GM19351 (cell line): ENCODE results near the gene ABCC1.

Experiments used
- ATAC-seq: cut with Tn5 transposase; IDR thresholded peaks from one replicate; pipeline ENCODE4 v1.9.1; 2021; ENCODE audit warnings: mild to moderate bottlenecking, moderate library complexity; ENCODE audit not compliant: unreplicated experiment

ABCC1 gene

DNA sequence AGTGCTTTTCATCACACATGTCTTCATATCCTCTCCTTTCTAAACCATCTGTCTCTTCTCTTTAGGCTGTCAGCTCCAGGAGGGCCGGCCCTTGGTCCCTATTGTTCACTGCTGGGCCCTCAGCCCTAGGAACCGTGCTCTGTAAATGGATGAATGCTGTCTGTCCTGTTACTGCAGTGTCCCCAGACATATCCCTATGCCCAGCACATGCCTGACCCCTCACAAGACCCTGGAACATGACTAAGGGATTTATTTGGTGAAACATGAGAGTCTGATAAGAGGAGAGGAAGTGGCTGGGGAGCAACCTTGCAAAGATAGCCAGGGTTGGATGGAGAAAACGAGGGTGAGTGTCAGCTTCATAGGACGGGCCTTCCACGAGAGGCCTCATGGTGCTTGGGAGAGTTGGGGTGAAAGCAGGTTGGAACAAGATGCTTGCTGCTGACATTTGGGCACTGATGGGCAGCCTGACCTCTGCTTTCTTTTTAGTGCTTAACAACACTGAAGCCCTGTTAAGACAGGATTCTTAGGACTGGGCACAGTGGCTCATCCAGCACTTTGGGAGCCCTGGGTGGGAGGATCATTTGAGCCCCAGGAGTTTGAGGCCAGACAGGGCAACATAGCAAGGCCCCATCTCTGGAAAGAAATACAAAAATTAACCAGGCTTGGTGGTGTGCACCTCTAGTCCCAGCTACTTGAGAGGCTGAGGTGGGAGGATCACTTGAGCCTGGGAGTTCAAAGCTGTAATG lies 39.0 kb downstream of the ABCC1 start:
- no peak for ATAC-seq

GRCh38 chr16:15990902-15991301 lies 41.5 kb downstream of the ABCC1 start:
- ATAC-seq, result no peak

GRCh38 chr16:15993128-15993527 lies 43.7 kb downstream of the ABCC1 start:
- no peak for ATAC-seq

DNA sequence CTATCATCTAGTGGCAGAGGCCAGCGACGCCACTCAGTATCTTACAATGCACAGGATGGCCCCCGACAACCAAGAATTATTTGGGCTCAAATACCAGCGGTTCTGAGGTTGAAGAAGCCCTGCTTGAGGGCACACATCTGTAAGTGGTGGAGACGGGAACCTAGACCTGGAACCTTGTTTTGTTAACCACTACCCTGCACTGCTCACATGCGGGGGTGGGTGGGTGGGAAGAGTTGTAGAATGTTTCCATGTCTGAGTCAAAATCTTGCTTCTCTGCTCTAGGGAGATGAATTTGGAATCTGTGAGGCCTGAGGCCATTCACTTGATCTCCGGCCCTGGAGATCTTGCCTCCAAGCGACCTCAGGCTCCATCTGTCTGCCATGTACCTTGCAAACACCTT lies 44.1 kb downstream of the ABCC1 start:
- ATAC-seq, result no peak

DNA sequence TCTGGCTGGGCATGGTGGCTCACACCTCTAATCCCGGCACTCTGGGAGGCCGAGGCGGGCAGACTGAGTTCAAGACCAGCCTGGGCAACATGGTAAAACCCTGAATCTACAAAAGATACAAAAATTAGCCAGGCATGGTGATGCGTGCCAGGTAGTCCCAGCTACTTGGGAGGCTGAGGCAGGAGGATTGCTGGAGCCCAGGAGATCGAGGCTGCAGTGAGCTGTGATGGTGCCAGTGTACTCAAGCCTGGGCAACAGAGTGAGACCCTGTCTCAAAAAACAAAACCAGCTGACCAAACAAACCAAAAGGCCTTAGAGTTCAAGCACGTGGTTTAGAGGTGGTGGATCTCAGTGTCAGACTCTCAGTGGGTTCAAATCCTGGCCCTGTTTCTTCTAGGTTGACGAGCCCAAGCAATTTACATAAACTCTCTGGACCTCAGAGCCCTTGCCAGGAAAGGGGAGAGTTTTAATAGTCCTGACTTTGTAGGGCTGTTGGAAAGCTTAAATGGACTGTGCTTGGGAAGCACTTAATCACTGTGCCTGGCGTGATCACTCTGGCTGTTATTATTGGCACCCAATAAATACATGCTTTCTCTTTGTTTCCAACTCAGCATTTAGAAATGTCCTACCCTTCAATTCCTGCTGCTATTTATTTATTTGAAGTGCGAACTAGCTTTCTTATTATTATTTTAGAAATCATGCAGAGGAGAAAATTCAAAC lies 44.7 kb downstream of the ABCC1 start:
- no peak for ATAC-seq

DNA sequence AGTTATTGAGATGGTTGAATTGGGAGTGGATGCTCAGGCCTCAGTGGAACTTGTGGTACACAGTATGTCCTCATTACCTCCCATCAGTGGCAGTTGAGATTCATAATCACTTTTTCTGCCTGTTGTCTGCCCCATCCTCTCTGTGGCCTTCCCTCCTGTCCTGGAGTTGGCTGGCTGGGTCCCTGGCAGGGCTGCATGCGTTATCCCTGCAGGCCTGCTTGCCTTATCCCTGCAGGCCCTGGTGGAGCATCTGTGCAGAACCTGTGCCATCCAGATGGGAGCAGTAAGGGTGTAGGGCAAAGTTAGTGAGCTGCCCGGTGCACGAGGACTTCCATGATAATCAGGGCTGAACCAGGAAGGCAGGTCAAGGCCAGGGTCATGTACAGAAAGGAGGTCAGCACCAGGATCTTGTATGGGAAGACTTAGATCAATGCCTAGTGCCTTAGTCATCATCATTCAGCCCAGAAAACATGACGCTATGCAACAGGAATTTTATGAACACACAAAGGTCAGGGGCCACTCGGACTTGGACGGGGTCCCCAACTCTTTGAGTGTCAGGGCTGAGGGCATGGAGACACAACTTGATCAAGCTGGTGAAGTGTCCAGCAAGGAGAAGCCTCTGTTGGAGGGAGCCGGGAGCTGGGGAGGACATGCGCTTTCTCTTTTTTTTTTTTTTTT lies 47.2 kb downstream of the ABCC1 start:
- ATAC-seq, result no peak

DNA sequence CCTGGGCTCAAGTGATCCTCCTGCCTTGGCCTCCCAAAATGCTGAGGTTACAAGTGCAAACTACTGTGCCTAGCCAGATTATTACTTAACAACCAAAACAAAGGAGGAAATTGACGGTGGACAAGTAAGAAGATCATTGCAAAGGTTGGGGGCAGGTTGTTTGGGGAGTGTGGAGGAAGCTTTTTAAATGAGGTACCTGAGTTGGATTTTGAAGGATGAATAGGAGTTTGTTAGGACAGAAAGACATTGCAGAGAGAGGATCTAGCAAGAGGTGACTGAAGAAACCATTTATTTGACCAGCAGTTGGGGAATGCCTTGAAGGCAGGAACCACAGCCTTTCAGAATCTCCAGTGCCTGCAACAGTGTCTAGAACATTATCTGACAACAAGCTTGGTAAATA lies 51.3 kb downstream of the ABCC1 start:
- no peak for ATAC-seq

DNA sequence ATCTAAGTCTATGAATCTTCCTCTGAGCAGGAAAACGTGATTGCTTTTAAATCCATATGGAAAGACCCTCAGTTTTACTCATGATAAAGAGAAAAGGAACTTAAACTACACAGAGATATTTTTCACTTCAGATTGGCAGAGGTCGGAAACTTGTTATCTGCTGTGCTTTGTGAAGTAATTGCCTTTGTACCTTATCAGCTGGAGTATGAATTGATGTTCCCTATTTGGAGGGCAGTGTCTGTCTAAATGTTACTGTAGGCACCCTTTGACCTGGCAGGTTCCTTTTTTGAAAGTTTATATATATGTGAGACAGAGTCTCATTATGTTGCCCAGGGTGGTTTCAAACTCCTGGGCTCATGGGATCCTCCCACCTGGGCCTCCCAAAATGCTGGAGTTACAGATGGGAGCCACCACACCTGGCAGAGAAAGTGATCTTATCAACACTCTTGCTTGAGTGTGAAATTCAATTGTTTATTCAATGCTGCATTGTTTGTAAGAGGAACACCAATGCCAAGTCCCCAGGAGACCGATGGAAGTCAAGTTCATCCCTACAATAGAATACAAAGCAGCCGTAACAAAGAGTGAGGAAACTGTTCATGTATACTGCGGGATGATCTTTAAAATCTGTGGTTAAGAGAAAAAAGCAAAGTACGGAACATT lies 52.3 kb downstream of the ABCC1 start:
- no peak for ATAC-seq

- no peak for ATAC-seq
These were observed 54.4 kb downstream of the ABCC1 start for GRCh38 chr16:16003719-16004313.

DNA sequence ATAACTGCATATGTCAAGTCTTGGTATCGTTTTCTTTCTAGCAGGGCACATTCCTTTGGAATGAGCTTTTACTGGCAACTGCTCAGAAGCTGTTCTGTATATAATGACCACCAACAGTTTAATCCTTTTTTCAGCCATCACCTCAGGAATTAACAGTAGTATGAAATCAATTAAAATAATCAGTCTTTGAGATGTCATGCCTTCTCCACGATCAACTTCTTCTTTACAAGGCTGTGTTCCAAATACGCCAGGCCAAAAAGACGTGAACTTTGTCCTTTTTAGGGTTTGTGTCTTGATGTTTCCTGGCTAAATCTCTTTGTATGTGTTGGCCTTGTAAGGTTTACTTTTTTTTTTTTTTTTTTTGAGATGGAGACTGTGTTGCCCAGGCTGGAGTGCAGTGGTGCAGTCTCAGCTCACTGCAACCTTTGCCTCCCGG lies 54.9 kb downstream of the ABCC1 start:
- ATAC-seq, result no peak

- no peak for ATAC-seq
These were observed 56.3 kb downstream of the ABCC1 start for GRCh38 chr16:16005721-16006120.

- ATAC-seq, result no peak
These were observed 57.2 kb downstream of the ABCC1 start for GRCh38 chr16:16006650-16007049.

GRCh38 chr16:16007743-16008111 lies 58.3 kb downstream of the ABCC1 start:
- peak; percentile 79 for ATAC-seq

DNA sequence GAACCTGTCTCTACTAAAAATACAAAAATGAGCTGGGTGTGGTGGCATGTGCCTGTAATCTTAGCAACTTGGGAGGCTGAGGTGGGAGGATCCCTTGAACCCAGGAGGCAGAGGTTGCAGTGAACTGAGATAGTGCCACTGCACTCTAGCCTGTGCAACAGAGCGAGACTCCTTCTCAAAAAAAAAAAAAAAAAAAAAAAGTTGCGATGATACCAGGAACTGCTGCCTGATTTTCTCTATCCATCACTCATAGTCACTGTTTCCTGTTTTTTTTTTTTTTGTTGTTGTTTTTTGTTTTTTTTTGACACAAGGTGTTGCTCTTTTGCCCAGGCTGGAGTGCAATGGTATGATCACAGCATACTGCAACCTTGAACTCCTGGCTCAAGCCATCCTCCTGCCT lies 59.2 kb downstream of the ABCC1 start:
- no peak for ATAC-seq

DNA sequence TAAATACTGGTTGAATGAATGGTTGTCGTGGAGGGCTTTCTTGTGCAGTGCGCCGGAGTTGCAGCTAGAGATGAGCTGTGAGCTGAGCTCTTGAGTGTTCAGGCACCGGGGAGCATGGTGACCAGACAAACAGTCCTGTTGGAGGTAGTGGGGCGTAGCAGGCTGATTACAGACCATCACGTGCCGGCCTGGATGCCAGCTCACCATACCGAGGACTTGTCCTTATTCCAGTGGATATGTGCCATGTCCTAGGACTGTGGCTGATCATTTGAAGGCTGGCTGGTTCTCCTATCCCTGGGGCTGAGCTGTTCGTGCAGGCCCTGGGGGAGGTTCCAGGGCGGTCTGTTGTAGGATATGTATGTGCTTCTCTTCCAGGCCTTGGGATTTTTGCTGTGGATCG lies 60.0 kb downstream of the ABCC1 start:
- ATAC-seq, result no peak

DNA sequence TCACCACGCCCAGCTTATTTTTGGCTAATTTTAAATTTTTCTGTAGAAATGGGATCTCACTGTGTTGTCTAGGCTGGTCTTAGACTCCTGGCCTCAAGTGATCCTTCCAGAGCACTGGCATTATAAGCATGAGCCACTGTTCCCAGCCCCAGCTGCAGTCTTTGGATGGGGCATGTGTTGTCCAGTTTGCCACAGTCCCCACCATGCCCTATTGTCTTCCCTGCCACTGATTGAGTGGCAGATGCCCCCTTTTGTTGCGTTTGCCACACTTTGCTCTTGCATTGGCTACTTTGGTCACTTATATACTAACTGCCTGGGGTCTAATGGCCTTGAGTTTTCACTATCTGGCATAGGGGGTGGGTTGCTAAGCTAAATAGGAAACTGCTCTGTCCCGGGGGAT lies 60.8 kb downstream of the ABCC1 start:
- ATAC-seq, result no peak

GRCh38 chr16:16012144-16012543 lies 62.7 kb downstream of the ABCC1 start:
- ATAC-seq, result no peak

- ATAC-seq, result no peak
These were observed 64.4 kb downstream of the ABCC1 start for GRCh38 chr16:16013812-16014211.

DNA sequence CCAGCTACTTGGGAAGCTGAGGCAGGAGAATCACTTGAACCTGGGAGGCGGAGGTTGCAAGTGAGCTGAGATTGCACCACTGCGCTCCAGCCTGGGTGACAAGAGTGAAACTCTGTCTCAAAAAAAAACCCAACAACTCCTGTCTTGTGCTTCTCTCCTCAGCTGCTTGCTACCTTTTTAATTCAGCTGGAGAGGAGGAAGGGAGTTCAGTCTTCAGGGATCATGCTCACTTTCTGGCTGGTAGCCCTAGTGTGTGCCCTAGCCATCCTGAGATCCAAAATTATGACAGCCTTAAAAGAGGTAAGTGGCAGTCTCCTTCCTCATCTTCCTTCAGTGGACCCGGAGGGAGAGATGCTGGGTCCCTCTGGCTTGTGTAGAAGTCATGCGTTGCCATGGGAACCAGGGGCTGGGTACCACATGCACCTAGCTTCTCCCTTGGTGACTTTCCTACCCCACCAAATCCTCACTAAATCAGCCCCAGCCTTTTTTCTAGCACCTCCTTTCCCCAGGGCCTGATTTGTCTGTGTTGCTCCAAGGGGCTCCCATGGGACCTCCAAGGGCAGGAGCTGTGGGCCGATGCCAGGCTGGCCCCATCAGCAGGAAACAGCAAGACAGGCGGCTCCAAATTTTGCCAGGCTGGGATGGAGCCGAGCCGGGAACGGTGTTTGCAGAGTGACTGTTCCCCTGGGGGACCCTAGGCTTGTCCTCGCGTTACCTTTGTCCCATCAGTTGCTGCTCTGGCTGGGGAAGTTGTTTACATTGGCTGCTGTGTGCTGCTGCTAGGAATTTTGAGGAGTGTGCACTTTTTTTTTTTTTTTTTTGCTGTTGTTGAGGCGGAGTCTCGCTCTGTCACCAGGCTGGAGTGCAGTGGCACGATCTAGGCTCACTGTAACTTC lies 65.2 kb downstream of the ABCC1 start:
- ATAC-seq, result no peak

DNA sequence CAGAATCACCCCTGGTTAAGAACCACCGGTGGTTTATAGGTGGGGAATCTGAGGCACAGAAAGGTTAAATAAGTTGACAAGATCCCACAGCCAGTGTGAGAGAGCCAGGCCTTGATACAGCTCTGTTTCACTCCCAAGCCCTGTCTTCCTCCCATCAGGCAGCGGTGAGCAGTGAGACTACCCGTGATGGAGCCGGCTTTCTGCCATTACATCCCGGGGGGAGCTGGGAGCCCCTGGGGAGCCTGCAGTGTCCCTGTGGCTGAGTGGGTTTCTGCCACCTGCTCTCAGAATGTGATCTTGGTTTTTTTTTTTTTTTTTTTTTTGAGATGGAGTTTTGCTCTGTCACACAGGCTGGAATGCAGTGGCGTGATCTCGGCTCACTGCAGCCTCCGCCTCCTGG lies 66.4 kb downstream of the ABCC1 start:
- no peak for ATAC-seq
